ENCODE data around the gene CX3CR1. TPM values are rescaled to one million over a fixed set of nuclear protein-coding genes. Genes with fewer than 3 reads are reported as not detected.
"Not testable (repeated sequence)": the region's sequence is repeated elsewhere in the genome, so short reads cannot be mapped to it uniquely, and the experiment has no call there.

Gene CX3CR1
- total RNA-seq, 1 donor = 5.7 TPM

- not testable (repeated sequence) for H3K27me3 ChIP-seq (ENCODE audit: insufficient read depth, low read length); H3K9me3 ChIP-seq (ENCODE audit: low read depth, low read length); H3K4me3 ChIP-seq (ENCODE audit: low read length)
- peaks cover 26% of the 10 kb centered on the region for H3K4me1 ChIP-seq (ENCODE audit: insufficient read depth, low read length)
Observed at GRCh38 chr3:39227596-39227995, 52.2 kb downstream of the CX3CR1 start.

GRCh38 chr3:39226106-39226741 lies 53.6 kb downstream of the CX3CR1 start:
- Histone ChIP-seq H3K4me1 (ENCODE audit: insufficient read depth, low read length) (peaks cover 21% of the 10 kb centered on the region), H3K9me3 (ENCODE audit: low read depth, low read length) (no peaks in the 10 kb centered on the region), H3K4me3 (ENCODE audit: low read length) (no peak overlapping the region), H3K27me3 (ENCODE audit: insufficient read depth, low read length) (no peaks in the 10 kb centered on the region)

GRCh38 chr3:39224288-39224687 lies 55.5 kb downstream of the CX3CR1 start:
- Histone ChIP-seq H3K27me3 (ENCODE audit: insufficient read depth, low read length) (no peaks in the 10 kb centered on the region), H3K9me3 (ENCODE audit: low read depth, low read length) (no peaks in the 10 kb centered on the region), H3K4me1 (ENCODE audit: insufficient read depth, low read length) (peaks cover 38% of the 10 kb centered on the region), H3K4me3 (ENCODE audit: low read length) (no peak overlapping the region)

- peaks cover 39% of the 10 kb centered on the region for H3K4me1 ChIP-seq (ENCODE audit: insufficient read depth, low read length)
- H3K9me3 ChIP-seq (ENCODE audit: low read depth, low read length) = no peaks in the 10 kb centered on the region
- no peak overlapping the region for H3K4me3 ChIP-seq (ENCODE audit: low read length)
- H3K27me3 ChIP-seq (ENCODE audit: insufficient read depth, low read length) = no peaks in the 10 kb centered on the region
Observed at GRCh38 chr3:39222939-39223338, 56.9 kb downstream of the CX3CR1 start.

- H3K9me3 ChIP-seq (ENCODE audit: low read depth, low read length) = no peaks in the 10 kb centered on the region
- H3K27me3 ChIP-seq (ENCODE audit: insufficient read depth, low read length) = no peaks in the 10 kb centered on the region
- H3K4me3 ChIP-seq (ENCODE audit: low read length) = no peak overlapping the region
- H3K4me1 ChIP-seq (ENCODE audit: insufficient read depth, low read length) = peaks cover 44% of the 10 kb centered on the region
Observed at GRCh38 chr3:39222462-39222861, 57.4 kb downstream of the CX3CR1 start.

- Histone ChIP-seq H3K27me3 (ENCODE audit: insufficient read depth, low read length) (no peaks in the 10 kb centered on the region), H3K4me3 (ENCODE audit: low read length) (no peak overlapping the region), H3K9me3 (ENCODE audit: low read depth, low read length) (no peaks in the 10 kb centered on the region), H3K4me1 (ENCODE audit: insufficient read depth, low read length) (peaks cover 52% of the 10 kb centered on the region)
Observed at GRCh38 chr3:39221141-39221530, 58.7 kb downstream of the CX3CR1 start.

- Histone ChIP-seq H3K4me3 (ENCODE audit: low read length) (no peak overlapping the region), H3K9me3 (ENCODE audit: low read depth, low read length) (no peaks in the 10 kb centered on the region), H3K27me3 (ENCODE audit: insufficient read depth, low read length) (no peaks in the 10 kb centered on the region), H3K4me1 (ENCODE audit: insufficient read depth, low read length) (peaks cover 52% of the 10 kb centered on the region)
Observed at GRCh38 chr3:39220407-39221140, 59.3 kb downstream of the CX3CR1 start.

GRCh38 chr3:39219702-39220101 lies 60.1 kb downstream of the CX3CR1 start:
- Histone ChIP-seq H3K4me3 (ENCODE audit: low read length) (no peak overlapping the region), H3K27me3 (ENCODE audit: insufficient read depth, low read length) (no peaks in the 10 kb centered on the region), H3K4me1 (ENCODE audit: insufficient read depth, low read length) (peaks cover 49% of the 10 kb centered on the region), H3K9me3 (ENCODE audit: low read depth, low read length) (no peaks in the 10 kb centered on the region)

- no peak overlapping the region for H3K4me3 ChIP-seq (ENCODE audit: low read length)
- H3K9me3 ChIP-seq (ENCODE audit: low read depth, low read length) = no peaks in the 10 kb centered on the region
- no peaks in the 10 kb centered on the region for H3K27me3 ChIP-seq (ENCODE audit: insufficient read depth, low read length)
- H3K4me1 ChIP-seq (ENCODE audit: insufficient read depth, low read length) = peaks cover 62% of the 10 kb centered on the region
Observed at GRCh38 chr3:39216176-39216790, 63.6 kb downstream of the CX3CR1 start.

- H3K27me3 ChIP-seq (ENCODE audit: insufficient read depth, low read length) = no peaks in the 10 kb centered on the region
- H3K9me3 ChIP-seq (ENCODE audit: low read depth, low read length) = no peaks in the 10 kb centered on the region
- H3K4me1 ChIP-seq (ENCODE audit: insufficient read depth, low read length) = peaks cover 64% of the 10 kb centered on the region
- H3K4me3 ChIP-seq (ENCODE audit: low read length) = no peak overlapping the region
Observed at GRCh38 chr3:39213613-39214012, 66.2 kb downstream of the CX3CR1 start.

Other genes with a start within 250 kb of the CX3CR1 start
- gene SCN11A, start 228.1 kb downstream of the CX3CR1 start, total RNA-seq = under 0.01 TPM
- gene WDR48, start 228.0 kb downstream of the CX3CR1 start, total RNA-seq = 123 TPM
- 17.9 TPM for gene GORASP1, start 172.4 kb downstream of the CX3CR1 start, total RNA-seq
- gene TTC21A, start 172.4 kb downstream of the CX3CR1 start, total RNA-seq = 5.6 TPM
- 294 TPM for gene CSRNP1, start 126.4 kb downstream of the CX3CR1 start, total RNA-seq
- under 0.01 TPM for gene XIRP1, start 87.4 kb downstream of the CX3CR1 start, total RNA-seq
- 2.2 TPM for gene CCR8, start 49.7 kb upstream of the CX3CR1 start, total RNA-seq
- 25.7 TPM for gene SLC25A38, start 103.3 kb upstream of the CX3CR1 start, total RNA-seq
- gene RPSA, start 126.7 kb upstream of the CX3CR1 start, total RNA-seq = 2,107 TPM
- 0.10 TPM for gene MOBP, start 187.6 kb upstream of the CX3CR1 start, total RNA-seq

Measured in mononuclear cell (primary cell).